HEK293 (cell line): ENCODE results near the gene AGAP1.

ENCODE experiments used
- CTCF ChIA-PET: fragments of 350-600 bp; formaldehyde crosslinking; extraction: SDS; loops from one replicate; lab custom pipeline; 2021; ENCODE audit warnings: antibody characterized with exemption; lab: Yijun Ruan, JAX
- POLR2A ChIA-PET: fragments of 300-600 bp; formaldehyde crosslinking; extraction: SDS; loops from one replicate; lab custom pipeline; 2020; ENCODE audit warnings: antibody characterized with exemption, inconsistent platforms; lab: Yijun Ruan, JAX
- H3K27ac ChIP-seq: fragments of 200-500 bp; sonication (Bioruptor generic); 2 replicates; pipeline ENCODE4 v1.5.1; 2014; ENCODE audit warnings: low read depth, low read length, control low read depth, inconsistent platforms; ENCODE audit errors: extremely low read depth
- H3K36me3 ChIP-seq, 2 experiments: fragments of 200-500 bp in 1 of 2; sonication (Bioruptor generic) in 1 of 2; 1 replicate in 1 of 2; 2 replicates in 1 of 2; pipeline ENCODE4 v1.5.1; 2014 to 2017; ENCODE audit warnings: inconsistent platforms in 2 of 2, low read length in 2 of 2; ENCODE audit not compliant: control insufficient read depth in 2 of 2, insufficient read depth in 1 of 2
- H3K4me1 ChIP-seq: fragments of 200-500 bp; sonication (Bioruptor generic); 2 replicates; pipeline ENCODE4 v1.5.1; 2014; ENCODE audit warnings: mild to moderate bottlenecking, low read length, inconsistent platforms; ENCODE audit not compliant: control insufficient read depth, insufficient read depth
- H3K4me3 ChIP-seq: 2 replicates; pipeline ENCODE4 v1.5.1; 2011; ENCODE audit warnings: low read depth, mild to moderate bottlenecking, control low read depth, low read length, moderate library complexity
- H3K9me3 ChIP-seq: fragments of 200-500 bp; sonication (Bioruptor generic); 2 replicates; pipeline ENCODE4 v1.5.1; 2014; ENCODE audit warnings: low read depth, low read length, inconsistent platforms; ENCODE audit not compliant: control insufficient read depth, insufficient read depth
- GLI4 ChIP-seq: fragments of 450-650 bp; formaldehyde crosslinking; IDR thresholded peaks from 2 replicates; pipeline ENCODE4 v1.5.1; 2016; ENCODE audit warnings: missing biosample characterization, missing genetic modification characterization
- KLF10 ChIP-seq: fragments of 450-650 bp; IDR thresholded peaks from 2 replicates; pipeline ENCODE4 v1.5.1; 2018; ENCODE audit warnings: missing biosample characterization, mild to moderate bottlenecking, missing genetic modification characterization
- KLF8 ChIP-seq: fragments of 450-650 bp; formaldehyde crosslinking; IDR thresholded peaks from 2 replicates; pipeline ENCODE4 v1.5.1; 2016; ENCODE audit warnings: missing biosample characterization, missing genetic modification characterization
- REST ChIP-seq: fragments of 450-650 bp; formaldehyde crosslinking; IDR thresholded peaks from 2 replicates; pipeline ENCODE4 v1.5.1; 2016; ENCODE audit warnings: missing biosample characterization, missing genetic modification characterization
- SCRT2 ChIP-seq: fragments of 450-650 bp; formaldehyde crosslinking; IDR thresholded peaks from 2 replicates; pipeline ENCODE4 v1.5.1; 2016; ENCODE audit warnings: missing biosample characterization, missing genetic modification characterization
- SP3 ChIP-seq: fragments of 450-650 bp; formaldehyde crosslinking; IDR thresholded peaks from 2 replicates; pipeline ENCODE4 v1.5.1; 2016; ENCODE audit warnings: missing biosample characterization, missing genetic modification characterization
- YY2 ChIP-seq: fragments of 450-650 bp; formaldehyde crosslinking; IDR thresholded peaks from 2 replicates; pipeline ENCODE4 v1.5.1; 2016; ENCODE audit warnings: missing biosample characterization, missing genetic modification characterization
- ZFHX2 ChIP-seq: fragments of 450-650 bp; formaldehyde crosslinking; conservative IDR thresholded peaks from 2 replicates; pipeline ENCODE4 v1.5.1; 2016; ENCODE audit warnings: missing biosample characterization, missing genetic modification characterization
- ZFP41 ChIP-seq: fragments of 450-650 bp; formaldehyde crosslinking; IDR thresholded peaks from 2 replicates; pipeline ENCODE4 v1.5.1; 2016; ENCODE audit warnings: missing biosample characterization, missing genetic modification characterization, borderline replicate concordance
- ZNF10 ChIP-seq: fragments of 450-650 bp; formaldehyde crosslinking; IDR thresholded peaks from 2 replicates; pipeline ENCODE4 v1.5.1; 2017; ENCODE audit warnings: missing biosample characterization, missing genetic modification characterization
- ZNF155 ChIP-seq: fragments of 450-650 bp; formaldehyde crosslinking; IDR thresholded peaks from 2 replicates; pipeline ENCODE4 v1.5.1; 2016; ENCODE audit warnings: missing biosample characterization, missing genetic modification characterization
- ZNF214 ChIP-seq: fragments of 450-650 bp; formaldehyde crosslinking; IDR thresholded peaks from 2 replicates; pipeline ENCODE4 v1.5.1; 2017; ENCODE audit warnings: missing biosample characterization, mild to moderate bottlenecking, missing genetic modification characterization, borderline replicate concordance
- ZNF292 ChIP-seq: fragments of 450-650 bp; formaldehyde crosslinking; IDR thresholded peaks from 2 replicates; pipeline ENCODE4 v1.5.1; 2016; ENCODE audit warnings: low read depth, missing biosample characterization, missing genetic modification characterization, borderline replicate concordance
- ZNF302 ChIP-seq: fragments of 450-650 bp; formaldehyde crosslinking; IDR thresholded peaks from 2 replicates; pipeline ENCODE4 v1.5.1; 2016; ENCODE audit warnings: missing biosample characterization, missing genetic modification characterization, low read depth
- ZNF544 ChIP-seq: fragments of 450-650 bp; formaldehyde crosslinking; IDR thresholded peaks from 2 replicates; pipeline ENCODE4 v1.5.0; 2017; ENCODE audit warnings: missing biosample characterization, missing genetic modification characterization
- ZNF654 ChIP-seq: fragments of 450-650 bp; formaldehyde crosslinking; IDR thresholded peaks from 2 replicates; pipeline ENCODE4 v1.5.1; 2016; ENCODE audit warnings: low read depth, missing biosample characterization, missing genetic modification characterization
- ZSCAN5A ChIP-seq: fragments of 450-650 bp; formaldehyde crosslinking; IDR thresholded peaks from 2 replicates; pipeline ENCODE4 v1.5.1; 2016; ENCODE audit warnings: missing biosample characterization, missing genetic modification characterization
- TF ChIP-seq, protein P1 (sequence below): fragments of 450-650 bp; formaldehyde crosslinking; IDR thresholded peaks from 2 replicates; pipeline ENCODE4 v1.5.1; 2017; ENCODE audit warnings: missing biosample characterization, missing genetic modification characterization
- TF ChIP-seq, protein P2 (sequence below): fragments of 450-650 bp; formaldehyde crosslinking; IDR thresholded peaks from 2 replicates; pipeline ENCODE4 v1.5.1; 2016; ENCODE audit warnings: missing biosample characterization, missing genetic modification characterization, borderline replicate concordance
- TF ChIP-seq, protein P3 (sequence below): fragments of 450-650 bp; formaldehyde crosslinking; IDR thresholded peaks from 2 replicates; pipeline ENCODE4 v1.5.1; 2016; ENCODE audit warnings: missing biosample characterization, missing genetic modification characterization

The AGAP1 gene

DNA sequence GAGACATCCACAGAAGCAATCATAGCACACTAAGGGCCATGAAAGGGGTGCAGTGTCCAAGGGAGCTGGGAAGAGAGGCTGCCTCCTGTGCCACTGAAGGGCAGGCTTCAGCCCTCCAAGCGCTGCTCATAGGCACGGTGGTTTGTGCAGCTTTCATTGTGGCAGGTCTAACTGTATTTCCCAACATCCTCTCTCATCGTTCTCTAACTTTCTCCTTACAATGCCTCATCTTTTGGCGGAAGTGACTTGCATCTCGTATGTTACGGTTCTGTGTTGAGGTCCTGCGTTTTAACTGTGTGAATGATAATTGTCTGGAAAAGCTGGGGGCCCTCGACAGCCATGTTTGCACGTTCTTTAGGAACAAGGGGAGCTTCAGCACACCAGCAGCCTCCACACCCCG, 460.4 kb downstream of the AGAP1 start (continued):
- TF ChIP-seq, protein P1, sequence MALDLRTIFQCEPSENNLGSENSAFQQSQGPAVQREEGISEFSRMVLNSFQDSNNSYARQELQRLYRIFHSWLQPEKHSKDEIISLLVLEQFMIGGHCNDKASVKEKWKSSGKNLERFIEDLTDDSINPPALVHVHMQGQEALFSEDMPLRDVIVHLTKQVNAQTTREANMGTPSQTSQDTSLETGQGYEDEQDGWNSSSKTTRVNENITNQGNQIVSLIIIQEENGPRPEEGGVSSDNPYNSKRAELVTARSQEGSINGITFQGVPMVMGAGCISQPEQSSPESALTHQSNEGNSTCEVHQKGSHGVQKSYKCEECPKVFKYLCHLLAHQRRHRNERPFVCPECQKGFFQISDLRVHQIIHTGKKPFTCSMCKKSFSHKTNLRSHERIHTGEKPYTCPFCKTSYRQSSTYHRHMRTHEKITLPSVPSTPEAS (tag by site-specific recombination): no peak
- TF ChIP-seq, protein P2, sequence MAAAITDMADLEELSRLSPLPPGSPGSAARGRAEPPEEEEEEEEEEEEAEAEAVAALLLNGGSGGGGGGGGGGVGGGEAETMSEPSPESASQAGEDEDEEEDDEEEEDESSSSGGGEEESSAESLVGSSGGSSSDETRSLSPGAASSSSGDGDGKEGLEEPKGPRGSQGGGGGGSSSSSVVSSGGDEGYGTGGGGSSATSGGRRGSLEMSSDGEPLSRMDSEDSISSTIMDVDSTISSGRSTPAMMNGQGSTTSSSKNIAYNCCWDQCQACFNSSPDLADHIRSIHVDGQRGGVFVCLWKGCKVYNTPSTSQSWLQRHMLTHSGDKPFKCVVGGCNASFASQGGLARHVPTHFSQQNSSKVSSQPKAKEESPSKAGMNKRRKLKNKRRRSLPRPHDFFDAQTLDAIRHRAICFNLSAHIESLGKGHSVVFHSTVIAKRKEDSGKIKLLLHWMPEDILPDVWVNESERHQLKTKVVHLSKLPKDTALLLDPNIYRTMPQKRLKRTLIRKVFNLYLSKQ (tag by site-specific recombination): no peak
- TF ChIP-seq GLI4 (tag by site-specific recombination): no peak

GRCh38 chr2:235954888-235955480, 461.1 kb downstream of the AGAP1 start:
- ChIA-PET CTCF (no interaction called here), POLR2A (no interaction called here)
- no peak for TF ChIP-seq ZNF214 (tag by site-specific recombination)
- TF ChIP-seq YY2 (tag by site-specific recombination): no peak
- no peak for TF ChIP-seq ZNF155 (tag by site-specific recombination)
- TF ChIP-seq ZFP41: no peak
- no peak for TF ChIP-seq ZNF544 (tag by site-specific recombination)
- TF ChIP-seq KLF10 (tag by site-specific recombination): no peak
- TF ChIP-seq, protein P3, sequence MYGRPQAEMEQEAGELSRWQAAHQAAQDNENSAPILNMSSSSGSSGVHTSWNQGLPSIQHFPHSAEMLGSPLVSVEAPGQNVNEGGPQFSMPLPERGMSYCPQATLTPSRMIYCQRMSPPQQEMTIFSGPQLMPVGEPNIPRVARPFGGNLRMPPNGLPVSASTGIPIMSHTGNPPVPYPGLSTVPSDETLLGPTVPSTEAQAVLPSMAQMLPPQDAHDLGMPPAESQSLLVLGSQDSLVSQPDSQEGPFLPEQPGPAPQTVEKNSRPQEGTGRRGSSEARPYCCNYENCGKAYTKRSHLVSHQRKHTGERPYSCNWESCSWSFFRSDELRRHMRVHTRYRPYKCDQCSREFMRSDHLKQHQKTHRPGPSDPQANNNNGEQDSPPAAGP: no peak
- TF ChIP-seq ZNF302 (tag by site-specific recombination): no peak
- TF ChIP-seq ZNF292: no peak
- no peak for TF ChIP-seq ZSCAN5A
- no peak for TF ChIP-seq ZNF654 (tag by site-specific recombination)
- TF ChIP-seq, all 188 proteins: peak for 0

GRCh38 chr2:235955664-235956063, 461.8 kb downstream of the AGAP1 start:
- no peak overlapping the region for H3K27ac ChIP-seq
- no peaks in the 10 kb centered on the region for H3K36me3 ChIP-seq
- H3K4me3 ChIP-seq: no peak overlapping the region
- POLR2A ChIA-PET: no interaction called here
- no peak for TF ChIP-seq KLF8 (tag by site-specific recombination)
- no peak for TF ChIP-seq ZNF155 (tag by site-specific recombination)
- no peak for TF ChIP-seq SCRT2 (tag by site-specific recombination)
- no peak for TF ChIP-seq SP3 (tag by site-specific recombination)
- no peak for TF ChIP-seq ZNF10 (tag by site-specific recombination)
- no peak for TF ChIP-seq ZFHX2 (tag by site-specific recombination)
- TF ChIP-seq REST: peak; percentile 70; the same call in 1 of the 2 replicates
- H3K9me3 ChIP-seq: no peaks in the 10 kb centered on the region
- peaks cover 6% of the 10 kb centered on the region; the same call in 1 of the 2 replicates for H3K4me1 ChIP-seq
- CTCF ChIA-PET: interaction anchor here (1.0 kb wide), 1 partner anchor 9 kb away, joined by 4 read pairs; no protein-coding TSS in a partner anchor

More at GRCh38 chr2:235954888-235955480, 461.1 kb downstream of the AGAP1 start:
- Histone ChIP-seq H3K9me3 (no peaks in the 10 kb centered on the region), H3K36me3 (no peaks in the 10 kb centered on the region), H3K4me1 (peaks cover 6% of the 10 kb centered on the region; the same call in 1 of the 2 replicates), H3K27ac (no peak overlapping the region), H3K4me3 (no peak overlapping the region)
